CD4-positive, alpha-beta T cell (primary cell): ENCODE measurements around the gene SNX33. TPM values are rescaled to one million over a fixed set of nuclear protein-coding genes. Genes with fewer than 3 reads are reported as not detected.
"Not testable (repeated sequence)": the region's sequence is repeated elsewhere in the genome, so short reads cannot be mapped to it uniquely, and the experiment has no call there.

ENCODE experiments used
- ATAC-seq: fragments of 200-7000 bp; cut with Tn5 transposase; one replicate; pipeline ENCODE4 v1.10.0; 2022; ENCODE audit warnings: mild to moderate bottlenecking; ENCODE audit not compliant: poor library complexity
- CTCF ChIA-PET: fragments of 350-600 bp; sonication (Branson Sonifier 250); formaldehyde crosslinking; loops from one replicate; lab custom pipeline; 2021; ENCODE audit warnings: antibody characterized with exemption, inconsistent platforms; lab: Charles Lee
- POLR2A ChIA-PET: fragments of 350-600 bp; sonication (Branson Sonifier 250); formaldehyde crosslinking; loops from one replicate; lab custom pipeline; 2021; ENCODE audit warnings: antibody characterized with exemption, inconsistent platforms; lab: Charles Lee
- DNase-seq, 14 experiments: peaks; one replicate each; pipeline ENCODE4 v3.0.0-alpha.2; 2013 to 2020; ENCODE audit warnings: mixed read lengths in 2 of 14
- H3K27ac ChIP-seq, 2 donors: one replicate each; pipeline versions ENCODE4 v1.5.1 to v1.7.0; 2013; ENCODE audit warnings: low read length in 2 of 2, low read depth in 1 of 2, mild to moderate bottlenecking in 1 of 2
- H3K27me3 ChIP-seq, 2 experiments: 1 replicate in 1 of 2; 2 replicates in 1 of 2; pipeline versions ENCODE4 v1.6.1 to v1.7.0; 2013; ENCODE audit warnings: low read length in 2 of 2, control low read depth in 1 of 2, mild to moderate bottlenecking in 1 of 2, moderate library complexity in 1 of 2; ENCODE audit not compliant: insufficient read depth in 2 of 2, control insufficient read depth in 1 of 2
- H3K36me3 ChIP-seq: one replicate; pipeline ENCODE4 v1.6.1; 2013; ENCODE audit warnings: low read length, control low read depth; ENCODE audit not compliant: insufficient read depth
- H3K4me1 ChIP-seq: one replicate; pipeline ENCODE4 v1.6.1; 2013; ENCODE audit warnings: low read length, control low read depth; ENCODE audit not compliant: insufficient read depth
- H3K4me3 ChIP-seq: one replicate; pipeline ENCODE4 v1.5.1; 2013; ENCODE audit warnings: mild to moderate bottlenecking, low read length, moderate library complexity
- H3K9me3 ChIP-seq, 2 experiments: 1 replicate in 1 of 2; 2 replicates in 1 of 2; pipeline versions ENCODE4 v1.6.1 to v1.7.0; 2013; ENCODE audit warnings: low read length in 2 of 2, mild to moderate bottlenecking in 2 of 2, control low read depth in 1 of 2, moderate library complexity in 1 of 2; ENCODE audit not compliant: control insufficient read depth in 1 of 2, insufficient read depth in 1 of 2
- H3K27ac Mint-ChIP-seq: one replicate; pipeline ENCODE4 v1.8.0; 2020; ENCODE audit warnings: mixed read lengths
- H3K27me3 Mint-ChIP-seq: one replicate; pipeline ENCODE4 v1.8.0; 2021; ENCODE audit warnings: mixed read lengths
- H3K36me3 Mint-ChIP-seq: one replicate; pipeline ENCODE4 v1.8.0; 2021; ENCODE audit warnings: low read depth, mixed read lengths
- H3K4me1 Mint-ChIP-seq: one replicate; pipeline ENCODE4 v1.8.0; 2021; ENCODE audit warnings: low read depth, mixed read lengths
- H3K4me3 Mint-ChIP-seq: one replicate; pipeline ENCODE4 v1.8.0; 2020; ENCODE audit warnings: mild to moderate bottlenecking, mixed read lengths
- H3K9me3 Mint-ChIP-seq: one replicate; pipeline ENCODE4 v1.8.0; 2020; ENCODE audit warnings: mixed read lengths
- intact Hi-C, 2 experiments: fragments of 100-400 bp; cut with DNase I in 1 of 2; cut with micrococcal nuclease in 1 of 2; formaldehyde crosslinking; loops; one replicate each; pipeline versions ENCODE4 v1.15.1 to v1.9.0; 2023 to 2025; cut with DNase I, micrococcal nuclease
- total RNA-seq, 174 experiments: library from RNA in 2 of 174; stranded (reverse) in 2 of 174; gene quantifications; one replicate each; pipeline ENCODE4 v1.2.3 and lab custom pipeline; 2021 to 2026
- TF ChIP-seq, protein P1 (sequence below): fragments of 200-600 bp; IDR thresholded peaks from one replicate; pipeline ENCODE4 v1.8.0; 2022; ENCODE audit warnings: antibody characterized with exemption, mild to moderate bottlenecking

Gene SNX33
- total RNA-seq, 2 experiments from 2014 or later = 0.59 to 0.82 TPM

DNA sequence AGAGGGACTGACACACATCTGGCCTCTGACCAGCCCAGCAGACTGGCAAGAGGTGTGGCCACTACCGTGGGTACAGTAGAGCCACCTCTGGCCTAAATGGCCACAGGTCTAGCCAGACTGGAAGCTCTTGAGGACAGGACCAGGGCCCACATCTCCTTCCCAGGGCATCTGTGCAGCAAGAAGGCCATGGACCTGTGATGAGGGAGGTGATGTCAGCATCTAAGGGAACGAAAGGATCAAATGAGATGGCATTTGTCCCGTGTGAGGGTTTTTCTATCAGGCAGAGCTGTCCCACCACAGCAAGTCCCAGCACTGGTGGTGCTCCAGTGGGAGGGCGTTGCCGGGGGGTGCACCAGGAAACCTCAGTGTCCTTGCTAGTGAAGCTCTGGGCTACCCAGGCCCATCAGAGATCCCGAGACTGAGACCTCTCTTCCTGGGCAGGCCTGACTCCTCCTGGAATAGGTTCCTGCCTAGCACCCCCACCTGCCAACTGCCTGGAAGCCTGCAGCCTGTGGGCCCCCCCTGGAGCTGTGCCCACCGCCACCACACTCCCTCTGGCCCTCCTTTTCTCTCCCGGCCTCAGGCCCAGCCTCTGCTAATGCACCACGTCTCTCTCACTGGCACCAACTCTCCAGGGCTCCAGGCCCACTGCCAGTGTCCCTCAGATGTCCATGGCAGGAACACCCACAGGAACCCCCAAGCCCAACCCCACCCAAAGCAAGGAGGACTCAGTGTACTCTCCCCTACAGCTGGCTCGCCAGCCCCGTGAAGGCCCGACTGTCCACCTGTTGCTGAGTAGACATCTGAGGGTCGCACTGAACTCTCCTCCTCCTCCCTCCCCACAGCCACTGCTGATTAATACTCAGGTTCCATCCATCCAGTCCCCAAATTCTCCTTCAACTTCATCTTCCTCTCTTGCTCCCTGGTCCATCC lies 53.6 kb downstream of the SNX33 start:
- H3K9me3 ChIP-seq, ATAC-seq, POLR2A ChIA-PET, H3K9me3 Mint-ChIP-seq, H3K27ac ChIP-seq, CTCF ChIA-PET, H3K4me3 Mint-ChIP-seq, H3K4me3 ChIP-seq, DNase-seq, intact Hi-C loops, H3K27me3 Mint-ChIP-seq, H3K27me3 ChIP-seq, H3K36me3 ChIP-seq, H3K4me1 Mint-ChIP-seq, H3K4me1 ChIP-seq, H3K27ac Mint-ChIP-seq, H3K36me3 Mint-ChIP-seq: not testable (repeated sequence)

DNA sequence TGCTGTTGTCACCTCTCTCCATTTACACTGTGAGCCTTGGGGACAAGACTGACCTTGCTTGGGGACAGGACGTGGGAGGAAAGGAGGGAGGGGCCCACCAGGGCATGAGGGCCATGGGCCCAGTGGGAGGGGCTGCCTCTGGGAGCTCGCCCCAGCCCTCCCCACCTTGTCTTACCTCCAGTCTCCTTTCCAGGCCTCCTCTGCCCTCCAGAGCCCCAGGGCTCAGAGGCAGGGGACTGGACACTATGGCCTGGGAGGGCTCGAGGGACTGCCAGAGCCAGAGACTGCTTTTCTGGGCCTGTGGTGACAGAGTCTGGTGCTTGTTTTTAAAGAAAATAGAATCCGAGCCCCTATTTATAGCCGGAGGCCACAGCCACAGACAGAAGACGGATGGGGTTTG lies 54.7 kb downstream of the SNX33 start:
- Mint-ChIP-seq H3K27ac (no peak overlapping the region), H3K36me3 (no peaks in the 10 kb centered on the region), H3K4me3 (no peak overlapping the region), H3K9me3 (no peaks in the 10 kb centered on the region), H3K27me3 (no peaks in the 10 kb centered on the region), H3K4me1 (no peaks in the 10 kb centered on the region)
- H3K27me3 ChIP-seq = no peaks in the 10 kb centered on the region
- CTCF ChIA-PET = no interaction called here
- H3K4me3 ChIP-seq = no peak overlapping the region
- no peak for ATAC-seq
- H3K27ac ChIP-seq = no peak overlapping the region
- intact Hi-C loops = no loop called here
- TF ChIP-seq, protein P1, sequence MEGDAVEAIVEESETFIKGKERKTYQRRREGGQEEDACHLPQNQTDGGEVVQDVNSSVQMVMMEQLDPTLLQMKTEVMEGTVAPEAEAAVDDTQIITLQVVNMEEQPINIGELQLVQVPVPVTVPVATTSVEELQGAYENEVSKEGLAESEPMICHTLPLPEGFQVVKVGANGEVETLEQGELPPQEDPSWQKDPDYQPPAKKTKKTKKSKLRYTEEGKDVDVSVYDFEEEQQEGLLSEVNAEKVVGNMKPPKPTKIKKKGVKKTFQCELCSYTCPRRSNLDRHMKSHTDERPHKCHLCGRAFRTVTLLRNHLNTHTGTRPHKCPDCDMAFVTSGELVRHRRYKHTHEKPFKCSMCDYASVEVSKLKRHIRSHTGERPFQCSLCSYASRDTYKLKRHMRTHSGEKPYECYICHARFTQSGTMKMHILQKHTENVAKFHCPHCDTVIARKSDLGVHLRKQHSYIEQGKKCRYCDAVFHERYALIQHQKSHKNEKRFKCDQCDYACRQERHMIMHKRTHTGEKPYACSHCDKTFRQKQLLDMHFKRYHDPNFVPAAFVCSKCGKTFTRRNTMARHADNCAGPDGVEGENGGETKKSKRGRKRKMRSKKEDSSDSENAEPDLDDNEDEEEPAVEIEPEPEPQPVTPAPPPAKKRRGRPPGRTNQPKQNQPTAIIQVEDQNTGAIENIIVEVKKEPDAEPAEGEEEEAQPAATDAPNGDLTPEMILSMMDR = no peak
- no peak for DNase-seq
- peaks cover 5% of the 10 kb centered on the region for H3K4me1 ChIP-seq
- no peaks in the 10 kb centered on the region for H3K9me3 ChIP-seq
- H3K36me3 ChIP-seq = no peaks in the 10 kb centered on the region
- POLR2A ChIA-PET = no interaction called here

DNA sequence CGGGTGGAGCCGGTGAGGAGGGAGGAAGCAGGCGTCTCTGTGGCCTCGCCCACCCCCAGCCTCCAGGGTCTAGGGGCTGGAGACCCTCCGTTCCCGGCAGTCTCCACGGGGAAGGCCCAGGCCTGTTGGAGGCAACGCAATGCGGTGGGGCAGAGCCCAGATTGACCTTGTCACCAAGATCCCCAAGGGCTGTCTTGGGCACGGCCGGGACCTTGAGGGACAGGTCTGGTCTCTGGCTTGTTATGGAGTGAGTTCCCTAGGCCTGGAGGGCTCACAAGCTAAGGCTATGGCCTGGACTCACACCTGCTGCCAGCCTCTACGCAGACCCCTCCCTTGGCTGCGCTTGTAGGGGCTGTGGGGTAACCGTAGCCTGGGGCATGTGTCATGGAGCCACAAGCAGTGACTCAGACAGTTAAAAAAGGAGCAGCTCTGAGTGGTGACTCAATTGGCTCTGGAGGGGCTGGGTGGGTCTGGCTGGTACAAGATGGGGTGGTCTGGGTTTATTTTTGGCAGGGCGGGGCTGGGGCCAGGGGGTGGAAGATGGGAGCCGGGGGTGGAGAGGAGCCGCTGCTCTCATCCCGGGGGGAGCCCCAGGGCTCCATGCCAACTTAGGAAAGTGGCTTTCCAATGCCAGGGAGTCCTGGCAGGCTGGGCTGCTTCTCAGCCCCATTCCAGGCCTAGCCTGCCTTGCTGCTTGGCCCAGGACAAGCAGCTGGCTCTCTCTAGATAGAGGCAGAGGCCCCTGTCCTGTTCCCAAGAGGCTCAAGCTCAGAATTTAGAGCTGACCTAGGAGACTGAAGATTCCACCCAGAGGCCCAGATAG lies 55.9 kb downstream of the SNX33 start:
- H3K4me1 ChIP-seq, CTCF ChIA-PET, H3K27me3 ChIP-seq, H3K4me3 Mint-ChIP-seq, intact Hi-C loops, H3K4me3 ChIP-seq, POLR2A ChIA-PET, DNase-seq, H3K9me3 Mint-ChIP-seq, H3K36me3 Mint-ChIP-seq, H3K27ac ChIP-seq, H3K27ac Mint-ChIP-seq, H3K36me3 ChIP-seq, H3K27me3 Mint-ChIP-seq, H3K9me3 ChIP-seq, H3K4me1 Mint-ChIP-seq, ATAC-seq: not testable (repeated sequence)

DNA sequence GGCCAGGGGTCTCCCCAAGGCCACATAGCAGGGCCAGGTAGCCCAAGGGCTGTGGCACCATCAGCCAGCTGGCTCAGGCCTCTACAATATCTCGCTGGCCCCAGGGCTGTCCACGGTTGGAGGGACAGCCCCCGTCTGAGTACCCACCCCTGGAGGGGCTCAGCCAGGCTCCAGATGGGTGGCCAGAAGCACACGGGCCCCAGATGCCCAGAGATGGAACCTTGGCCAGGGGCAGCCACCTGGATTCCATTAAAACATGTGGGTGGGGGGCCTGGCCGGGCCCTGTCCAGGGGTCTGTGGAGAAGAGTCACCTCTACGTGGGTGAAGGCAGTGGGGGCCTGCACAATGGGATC lies 56.5 kb downstream of the SNX33 start:
- no peak overlapping the region for H3K4me3 Mint-ChIP-seq
- TF ChIP-seq, protein P1 = no peak

More for the DNA sequence above, 56.5 kb downstream of the SNX33 start:
- ChIA-PET CTCF (no interaction called here), POLR2A (no interaction called here)
- DNase-seq (no peak), ATAC-seq (no peak)
- H3K27ac ChIP-seq = no peak overlapping the region
- H3K36me3 ChIP-seq = no peaks in the 10 kb centered on the region
- H3K4me1 ChIP-seq = peaks cover 5% of the 10 kb centered on the region
- Mint-ChIP-seq H3K9me3 (no peaks in the 10 kb centered on the region), H3K27ac (no peak overlapping the region), H3K36me3 (no peaks in the 10 kb centered on the region), H3K4me1 (no peaks in the 10 kb centered on the region), H3K27me3 (no peaks in the 10 kb centered on the region)
- intact Hi-C loops = no loop called here
- no peaks in the 10 kb centered on the region for H3K9me3 ChIP-seq
- H3K27me3 ChIP-seq = no peaks in the 10 kb centered on the region
- no peak overlapping the region for H3K4me3 ChIP-seq
